ENCODE data around the gene RGS6.

The RGS6 gene

DNA sequence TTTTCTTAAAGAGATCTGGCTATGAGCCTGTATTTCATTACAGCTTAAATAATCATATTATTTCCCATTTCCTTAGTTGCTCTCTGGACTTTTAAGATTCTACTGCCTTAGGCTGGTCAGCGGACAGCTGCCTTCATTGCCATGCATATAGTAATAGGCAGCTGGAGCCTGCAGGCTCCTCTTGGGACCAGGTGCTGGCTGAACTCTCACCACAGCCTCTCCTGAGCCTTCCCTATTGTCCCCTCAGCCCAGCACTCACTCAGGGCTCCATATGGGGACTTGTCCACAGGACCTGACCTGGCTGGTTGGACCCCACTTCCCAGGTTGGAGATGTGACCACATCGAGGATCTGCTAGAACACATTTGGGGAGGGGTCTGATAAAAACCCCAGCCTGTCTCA, 556.3 kb downstream of the RGS6 start:
- no peak for TF ChIP-seq POLR2AphosphoS5 (IDR thresholded peaks at IDR 0.05; ENCODE audit: low read depth, low read length)
- no peak for TF ChIP-seq TAF1 (IDR thresholded peaks at IDR 0.05; ENCODE audit: low read depth, low read length)
- TF ChIP-seq POU2F2 (IDR thresholded peaks at IDR 0.05; ENCODE audit: low read depth, low read length): no peak
- TF ChIP-seq POLR2A (IDR thresholded peaks at IDR 0.05; ENCODE audit: low read depth, low read length): no peak
- no peak for TF ChIP-seq PAX5 (IDR thresholded peaks at IDR 0.05; ENCODE audit: insufficient read depth, low read length, severe bottlenecking)
- TF ChIP-seq SPI1 (IDR thresholded peaks at IDR 0.05; ENCODE audit: low read depth, low read length): no peak
- FAIRE-seq (no peak), DNase-seq (ENCODE audit: insufficient read length, low spot score) (no peak)

DNA sequence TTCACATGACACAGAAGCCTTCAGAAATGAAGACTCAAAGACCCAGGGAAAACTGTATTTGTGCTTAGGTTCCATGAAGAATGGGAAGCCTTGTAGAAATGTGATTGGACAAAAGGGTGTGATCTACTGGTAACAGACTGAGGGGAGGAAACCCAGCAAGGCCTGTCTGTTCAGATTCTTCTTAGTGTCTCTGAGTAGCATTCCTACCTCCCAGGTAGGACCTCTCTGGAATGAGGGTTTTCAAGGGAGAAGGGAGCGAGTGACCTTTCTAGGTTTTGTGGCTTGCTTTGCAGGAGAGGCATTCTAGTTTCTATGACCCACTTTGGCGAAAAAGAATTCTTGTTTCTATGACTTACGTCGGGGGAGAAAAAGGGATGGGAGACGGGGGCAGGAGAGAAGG, 560.0 kb downstream of the RGS6 start:
- FAIRE-seq: no peak
- no peak for DNase-seq (ENCODE audit: insufficient read length, low spot score)
- TF ChIP-seq POLR2AphosphoS5 (IDR thresholded peaks at IDR 0.05; ENCODE audit: low read depth, low read length) (no peak), POU2F2 (IDR thresholded peaks at IDR 0.05; ENCODE audit: low read depth, low read length) (no peak), TAF1 (IDR thresholded peaks at IDR 0.05; ENCODE audit: low read depth, low read length) (no peak), SPI1 (IDR thresholded peaks at IDR 0.05; ENCODE audit: low read depth, low read length) (no peak), PAX5 (IDR thresholded peaks at IDR 0.05; ENCODE audit: insufficient read depth, low read length, severe bottlenecking) (no peak), POLR2A (IDR thresholded peaks at IDR 0.05; ENCODE audit: low read depth, low read length) (no peak)

DNA sequence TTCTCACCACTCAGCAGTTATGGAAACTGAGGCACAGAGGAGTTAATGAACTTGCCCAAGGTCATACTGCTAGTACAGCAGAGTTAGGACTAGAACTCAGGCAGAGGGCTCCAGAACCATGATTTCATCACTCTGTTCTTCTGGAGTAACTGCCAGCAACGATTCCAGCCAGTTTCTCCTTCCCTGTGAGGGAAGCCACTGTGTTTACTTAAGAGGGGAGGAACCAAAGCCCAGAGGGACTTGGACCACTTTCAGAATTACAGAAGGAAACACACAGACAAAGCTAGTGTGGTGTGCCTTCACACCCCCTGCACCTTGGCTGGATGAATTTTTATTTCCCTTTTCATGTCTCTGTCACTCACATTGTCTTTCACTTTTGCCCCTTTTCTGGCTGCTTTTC, 563.4 kb downstream of the RGS6 start:
- FAIRE-seq (no peak), DNase-seq (ENCODE audit: insufficient read length, low spot score) (no peak)
- TF ChIP-seq POLR2AphosphoS5 (IDR thresholded peaks at IDR 0.05; ENCODE audit: low read depth, low read length) (no peak), TAF1 (IDR thresholded peaks at IDR 0.05; ENCODE audit: low read depth, low read length) (no peak), POU2F2 (IDR thresholded peaks at IDR 0.05; ENCODE audit: low read depth, low read length) (no peak), PAX5 (IDR thresholded peaks at IDR 0.05; ENCODE audit: insufficient read depth, low read length, severe bottlenecking) (no peak), POLR2A (IDR thresholded peaks at IDR 0.05; ENCODE audit: low read depth, low read length) (no peak), SPI1 (IDR thresholded peaks at IDR 0.05; ENCODE audit: low read depth, low read length) (no peak)

DNA sequence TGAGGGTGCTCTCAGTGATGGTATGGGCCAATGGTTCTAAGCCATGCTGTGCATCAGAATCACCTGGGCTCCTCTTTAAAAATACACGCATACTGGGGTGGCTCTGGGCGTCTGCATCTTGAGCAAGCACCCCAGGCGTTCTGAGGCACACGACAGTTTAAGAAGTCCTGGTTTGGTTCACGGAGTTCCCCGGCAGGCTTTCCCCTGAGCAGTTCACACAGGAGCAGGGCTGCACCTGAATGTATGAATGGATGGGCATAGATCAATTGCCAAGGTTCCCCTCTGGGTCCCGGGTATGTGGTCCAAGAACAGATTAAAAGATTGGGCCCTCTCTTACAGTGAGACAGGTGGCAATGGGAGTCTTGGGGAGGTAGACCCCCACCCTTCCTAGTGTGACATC, 566.4 kb downstream of the RGS6 start:
- no peak for FAIRE-seq
- DNase-seq (ENCODE audit: insufficient read length, low spot score): no peak
- TF ChIP-seq POLR2A (IDR thresholded peaks at IDR 0.05; ENCODE audit: low read depth, low read length): no peak
- TF ChIP-seq POLR2AphosphoS5 (IDR thresholded peaks at IDR 0.05; ENCODE audit: low read depth, low read length): no peak

DNA sequence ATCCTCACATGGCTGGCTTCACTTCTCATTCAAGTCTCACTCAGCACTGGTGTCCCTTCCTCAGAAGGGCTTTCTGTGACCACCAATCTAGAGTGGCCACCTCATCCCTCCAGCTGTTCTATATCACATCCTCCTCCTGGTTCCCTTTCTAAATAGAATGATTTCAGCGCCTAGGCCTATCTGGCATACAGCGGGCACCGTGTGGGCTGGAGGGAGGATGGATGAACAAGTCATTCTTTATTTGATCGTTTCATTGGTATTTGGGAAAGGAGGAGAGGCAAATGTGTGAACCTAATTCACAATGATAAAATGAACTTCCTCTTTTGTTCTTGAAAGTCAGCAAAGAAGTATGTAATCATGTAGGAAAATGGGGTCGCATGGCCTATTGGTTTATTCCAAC, 567.5 kb downstream of the RGS6 start:
- TF ChIP-seq POLR2A (IDR thresholded peaks at IDR 0.05; ENCODE audit: low read depth, low read length) (no peak), TAF1 (IDR thresholded peaks at IDR 0.05; ENCODE audit: low read depth, low read length) (no peak), SPI1 (IDR thresholded peaks at IDR 0.05; ENCODE audit: low read depth, low read length) (no peak)
- DNase-seq (ENCODE audit: insufficient read length, low spot score): no peak
- FAIRE-seq: no peak

DNA sequence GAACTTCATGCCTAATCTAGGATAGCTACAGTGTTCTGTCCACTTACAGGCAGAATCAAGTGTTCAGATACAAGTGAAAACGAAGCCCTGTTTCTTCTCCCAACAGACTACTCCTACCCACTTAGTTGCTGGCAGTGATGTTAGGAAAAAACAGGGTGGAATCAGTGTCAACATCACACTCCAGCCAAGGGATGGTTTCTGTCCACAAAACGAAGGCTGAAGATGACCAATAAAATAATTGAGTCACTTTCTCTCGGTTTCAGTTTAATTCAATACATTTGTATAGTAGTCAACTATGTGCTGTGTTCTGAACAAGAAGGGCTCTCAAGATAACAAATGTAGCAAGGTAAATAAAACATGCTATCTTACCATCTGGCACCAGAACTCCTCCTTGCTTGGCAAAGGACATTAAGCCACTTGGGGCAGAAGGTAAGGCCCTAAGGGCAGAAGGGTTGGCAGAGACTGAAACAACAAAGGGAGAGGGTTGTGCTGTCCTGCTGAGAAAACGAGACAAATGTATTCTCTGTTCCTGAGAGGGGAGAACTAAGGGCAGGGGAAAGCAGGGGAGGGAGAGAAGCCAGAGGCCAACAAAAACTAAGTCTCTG, 568.1 kb downstream of the RGS6 start:
- no peak for DNase-seq (ENCODE audit: insufficient read length, low spot score)
- FAIRE-seq: no peak
- no peak for TF ChIP-seq PAX5 (IDR thresholded peaks at IDR 0.05; ENCODE audit: insufficient read depth, low read length, severe bottlenecking)

GRCh38 chr14:72501439-72501838, 569.2 kb downstream of the RGS6 start:
- TF ChIP-seq SPI1 (IDR thresholded peaks at IDR 0.05; ENCODE audit: low read depth, low read length) (no peak), POLR2A (IDR thresholded peaks at IDR 0.05; ENCODE audit: low read depth, low read length) (no peak)
- no peak for DNase-seq (ENCODE audit: insufficient read length, low spot score)
- no peak for FAIRE-seq

- no peak for FAIRE-seq
- TF ChIP-seq PAX5 (IDR thresholded peaks at IDR 0.05; ENCODE audit: insufficient read depth, low read length, severe bottlenecking): no peak
- TF ChIP-seq POU2F2 (IDR thresholded peaks at IDR 0.05; ENCODE audit: low read depth, low read length): no peak
- no peak for TF ChIP-seq SPI1 (IDR thresholded peaks at IDR 0.05; ENCODE audit: low read depth, low read length)
- no peak for TF ChIP-seq POLR2AphosphoS5 (IDR thresholded peaks at IDR 0.05; ENCODE audit: low read depth, low read length)
- no peak for TF ChIP-seq POLR2A (IDR thresholded peaks at IDR 0.05; ENCODE audit: low read depth, low read length)
- TF ChIP-seq TAF1 (IDR thresholded peaks at IDR 0.05; ENCODE audit: low read depth, low read length): no peak
Observed at GRCh38 chr14:72503271-72503670, 571.0 kb downstream of the RGS6 start.

GRCh38 chr14:72503696-72504368, 571.6 kb downstream of the RGS6 start:
- FAIRE-seq: no peak
- DNase-seq (ENCODE audit: insufficient read length, low spot score): no peak
- no peak for TF ChIP-seq PAX5 (IDR thresholded peaks at IDR 0.05; ENCODE audit: insufficient read depth, low read length, severe bottlenecking)
- TF ChIP-seq TAF1 (IDR thresholded peaks at IDR 0.05; ENCODE audit: low read depth, low read length): no peak
- TF ChIP-seq POLR2AphosphoS5 (IDR thresholded peaks at IDR 0.05; ENCODE audit: low read depth, low read length): no peak
- TF ChIP-seq SPI1 (IDR thresholded peaks at IDR 0.05; ENCODE audit: low read depth, low read length): no peak
- TF ChIP-seq POLR2A (IDR thresholded peaks at IDR 0.05; ENCODE audit: low read depth, low read length): no peak
- TF ChIP-seq POU2F2 (IDR thresholded peaks at IDR 0.05; ENCODE audit: low read depth, low read length): no peak

More at GRCh38 chr14:72503271-72503670, 571.0 kb downstream of the RGS6 start:
- no peak for DNase-seq (ENCODE audit: insufficient read length, low spot score)

GRCh38 chr14:72510566-72510965, 578.3 kb downstream of the RGS6 start:
- DNase-seq (ENCODE audit: insufficient read length, low spot score) (no peak), FAIRE-seq (no peak)
- TF ChIP-seq TAF1 (IDR thresholded peaks at IDR 0.05; ENCODE audit: low read depth, low read length): no peak
- TF ChIP-seq SPI1 (IDR thresholded peaks at IDR 0.05; ENCODE audit: low read depth, low read length): no peak
- TF ChIP-seq POLR2AphosphoS5 (IDR thresholded peaks at IDR 0.05; ENCODE audit: low read depth, low read length): no peak
- TF ChIP-seq PAX5 (IDR thresholded peaks at IDR 0.05; ENCODE audit: insufficient read depth, low read length, severe bottlenecking): no peak
- no peak for TF ChIP-seq POLR2A (IDR thresholded peaks at IDR 0.05; ENCODE audit: low read depth, low read length)
- no peak for TF ChIP-seq POU2F2 (IDR thresholded peaks at IDR 0.05; ENCODE audit: low read depth, low read length)
